ENCODE measurements around the gene NUDT8. TPM values are rescaled to one million over a fixed set of nuclear protein-coding genes. Genes with fewer than 3 reads are reported as not detected.

NUDT8 gene
- total RNA-seq, 1 experiment from 2014 or later: 25.5 TPM

GRCh38 chr11:67582011-67582410, 47.7 kb downstream of the NUDT8 start:
- Histone ChIP-seq H3K9me2 (ENCODE audit: insufficient read depth) (no peaks in the 10 kb centered on the region), H2AFZ (no peak overlapping the region), H3K27me3 (ENCODE audit: insufficient read depth, low read depth) (no peaks in the 10 kb centered on the region), H3K4me2 (peak overlapping the region; percentile 94), H3K4me1 (replicated peaks; ENCODE audit: insufficient read depth) (peaks cover 52% of the 10 kb centered on the region), H3K36me3 (ENCODE audit: low read depth) (peaks cover 19% of the 10 kb centered on the region; the same call in 1 of the 2 replicates), H4K20me1 (ENCODE audit: insufficient read depth) (peaks cover 28% of the 10 kb centered on the region), H3F3A (ENCODE audit: insufficient read depth, low read depth) (peaks cover 67% of the 10 kb centered on the region), H3K27ac (peak overlapping the region; percentile 51), H3K79me2 (ENCODE audit: low read depth) (peaks cover 26% of the 10 kb centered on the region), H3K9me3 (ENCODE audit: insufficient read depth, low read depth) (no peaks in the 10 kb centered on the region), H3K4me3 (peak overlapping the region; percentile 82; the same call in 1 of the 2 replicates)
- no TSS peak for BruUV-seq (replicated peaks)
- DNase-seq: peak in 1 of 2 experiments; percentile 40
- CTCF ChIA-PET: interaction anchor here (0.6 to 1.9 kb wide), 3 partner anchors 47 to 237 kb away, joined by 3 to 6 read pairs (median 3); no protein-coding TSS in a partner anchor
- POLR2A ChIA-PET (ENCODE audit: unreplicated experiment): interaction anchor here (0.6 to 0.8 kb wide), 5 partner anchors 48 to 432 kb away, joined by 3 to 9 read pairs (median 4); no protein-coding TSS in a partner anchor
- intact Hi-C loops (cut with micrococcal nuclease; ENCODE audit: unreplicated experiment): loop anchor here (2.0 to 5.0 kb wide), 5 partner anchors 49 to 340 kb away; partner anchors contain the start of genes CDK2AP2, POLD4 and TMEM134
- TF ChIP-seq CTCF (conservative IDR thresholded peaks at IDR 0.05) (no peak), EZH2 (IDR thresholded peaks at IDR 0.05; ENCODE audit: low read depth) (no peak)

DNA sequence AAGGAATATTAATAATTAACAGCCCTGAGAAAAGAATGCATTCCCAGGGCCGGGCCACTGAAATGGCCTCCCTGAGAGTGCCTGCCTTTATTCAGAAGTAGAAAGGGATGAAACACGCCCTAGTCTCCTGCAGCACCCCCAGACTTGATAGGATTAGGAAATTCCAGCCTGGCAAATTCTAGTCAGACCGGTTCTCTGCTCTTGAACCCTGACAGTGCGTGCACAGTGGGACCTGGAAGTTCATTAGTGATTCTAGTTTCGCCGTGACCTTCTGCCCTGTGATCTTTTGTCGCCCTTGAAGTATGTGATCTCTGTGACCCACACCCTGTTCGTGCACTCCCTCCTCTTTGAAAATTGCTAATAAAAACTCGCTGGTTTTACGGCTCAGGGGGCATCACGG, 48.3 kb downstream of the NUDT8 start:
- Histone ChIP-seq H3F3A (ENCODE audit: insufficient read depth, low read depth) (peaks cover 61% of the 10 kb centered on the region), H3K36me3 (ENCODE audit: low read depth) (peaks cover 14% of the 10 kb centered on the region; the same call in 1 of the 2 replicates), H2AFZ (no peak overlapping the region), H3K79me2 (ENCODE audit: low read depth) (peaks cover 26% of the 10 kb centered on the region), H3K27me3 (ENCODE audit: insufficient read depth, low read depth) (no peaks in the 10 kb centered on the region), H4K20me1 (ENCODE audit: insufficient read depth) (peaks cover 22% of the 10 kb centered on the region), H3K9me3 (ENCODE audit: insufficient read depth, low read depth) (no peaks in the 10 kb centered on the region), H3K4me2 (peak overlapping the region; percentile 94), H3K9me2 (ENCODE audit: insufficient read depth) (no peaks in the 10 kb centered on the region), H3K4me3 (peak overlapping the region; percentile 82; the same call in 1 of the 2 replicates), H3K4me1 (replicated peaks; ENCODE audit: insufficient read depth) (peaks cover 52% of the 10 kb centered on the region), H3K27ac (peak overlapping the region; percentile 51)
- ChIA-PET POLR2A (ENCODE audit: unreplicated experiment) (no interaction called here), CTCF (interaction anchor here (1.2 to 1.9 kb wide), 2 partner anchors 47 to 230 kb away, joined by 3 to 6 read pairs; no protein-coding TSS in a partner anchor)
- DNase-seq: peak; percentile 48 to 61
- intact Hi-C loops (cut with micrococcal nuclease; ENCODE audit: unreplicated experiment): loop anchor here (5.0 kb wide), 2 partner anchors 114 to 339 kb away; partner anchors contain the start of gene TMEM134
- BruUV-seq (replicated peaks): no TSS peak
- TF ChIP-seq CTCF (conservative IDR thresholded peaks at IDR 0.05): no peak
- no peak for TF ChIP-seq EZH2 (IDR thresholded peaks at IDR 0.05; ENCODE audit: low read depth)

GRCh38 chr11:67577951-67578350, 51.8 kb downstream of the NUDT8 start:
- Histone ChIP-seq H3K9me2 (ENCODE audit: insufficient read depth) (no peaks in the 10 kb centered on the region), H3K36me3 (ENCODE audit: low read depth) (no peaks in the 10 kb centered on the region), H3K27ac (no peak overlapping the region), H4K20me1 (ENCODE audit: insufficient read depth) (no peaks in the 10 kb centered on the region), H3K9me3 (ENCODE audit: insufficient read depth, low read depth) (no peaks in the 10 kb centered on the region), H3K27me3 (ENCODE audit: insufficient read depth, low read depth) (no peaks in the 10 kb centered on the region), H3F3A (ENCODE audit: insufficient read depth, low read depth) (peaks cover 42% of the 10 kb centered on the region), H3K4me3 (no peak overlapping the region), H3K4me1 (replicated peaks; ENCODE audit: insufficient read depth) (peaks cover 50% of the 10 kb centered on the region), H3K4me2 (no peak overlapping the region), H3K79me2 (ENCODE audit: low read depth) (peaks cover 3% of the 10 kb centered on the region), H2AFZ (no peak overlapping the region)
- intact Hi-C loops (cut with micrococcal nuclease; ENCODE audit: unreplicated experiment): no loop called here
- no peak for TF ChIP-seq EZH2 (IDR thresholded peaks at IDR 0.05; ENCODE audit: low read depth)
- TF ChIP-seq CTCF (conservative IDR thresholded peaks at IDR 0.05): no peak
- DNase-seq: no peak
- no TSS peak for BruUV-seq (replicated peaks)
- ChIA-PET CTCF (interaction anchor here (0.9 to 1.1 kb wide), 2 partner anchors 51 to 80 kb away, joined by 3 read pairs; no protein-coding TSS in a partner anchor), POLR2A (ENCODE audit: unreplicated experiment) (interaction anchor here (0.5 to 0.6 kb wide), 3 partner anchors 141 to 246 kb away, joined by 4 to 9 read pairs (median 7); no protein-coding TSS in a partner anchor)

Other genes with a start within 250 kb of the NUDT8 start
- gene RAD9A, start 238.0 kb downstream of the NUDT8 start, total RNA-seq (2021): 62.8 and 79.8 TPM in 2 replicates
- gene PPP1CA, start 228.1 kb downstream of the NUDT8 start, total RNA-seq (2021): 306 and 351 TPM in 2 replicates
- 0.58 TPM in 1 of 2 replicates, not detected in the other for gene TBC1D10C, start 225.9 kb downstream of the NUDT8 start, total RNA-seq (2021)
- 0.15 and 0.35 TPM in 2 replicates for gene CARNS1, start 214.3 kb downstream of the NUDT8 start, total RNA-seq (2021)
- gene RPS6KB2, start 201.4 kb downstream of the NUDT8 start, total RNA-seq (2021): 52.0 and 54.0 TPM in 2 replicates
- 1.2 and 1.3 TPM in 2 replicates for gene PTPRCAP, start 192.3 kb downstream of the NUDT8 start, total RNA-seq (2021)
- gene CORO1B, start 186.5 kb downstream of the NUDT8 start, total RNA-seq (2021): 129 and 161 TPM in 2 replicates
- not detected in 2 replicates for gene GPR152, start 177.2 kb downstream of the NUDT8 start, total RNA-seq (2021)
- 2.0 and 2.5 TPM in 2 replicates for gene CABP4, start 174.6 kb downstream of the NUDT8 start, total RNA-seq (2021)
- 85.7 and 125 TPM in 2 replicates for gene TMEM134, start 160.7 kb downstream of the NUDT8 start, total RNA-seq (2021)
- 95.3 and 125 TPM in 2 replicates for gene AIP, start 146.9 kb downstream of the NUDT8 start, total RNA-seq (2021)
- gene PITPNM1, start 124.6 kb downstream of the NUDT8 start, total RNA-seq (2021): 84.0 and 116 TPM in 2 replicates
- gene CDK2AP2, start 121.8 kb downstream of the NUDT8 start, total RNA-seq (2021): 80.0 and 89.3 TPM in 2 replicates
- gene CABP2, start 106.5 kb downstream of the NUDT8 start, total RNA-seq (2021): not detected in 2 replicates
- 2,063 and 2,645 TPM in 2 replicates for gene GSTP1, start 46.1 kb downstream of the NUDT8 start, total RNA-seq (2021)
- gene NDUFV1, start 23.0 kb downstream of the NUDT8 start, total RNA-seq (2021): 321 and 463 TPM in 2 replicates
- gene TBX10, start 9.8 kb upstream of the NUDT8 start, total RNA-seq (2021): not detected in 2 replicates
- gene ACY3, start 20.8 kb upstream of the NUDT8 start, total RNA-seq (2021): 0.81 TPM in 1 of 2 replicates, not detected in the other
- 4.8 and 9.8 TPM in 2 replicates for gene ALDH3B2, start 44.7 kb upstream of the NUDT8 start, total RNA-seq (2021)

Data from PC-9 (cell line).